Glutamatergic neuron (in vitro differentiated cells): ENCODE results near the gene GNG10. TPM values are rescaled to one million over a fixed set of nuclear protein-coding genes. Genes with fewer than 3 reads are reported as not detected.
"Not testable (repeated sequence)": the region's sequence is repeated elsewhere in the genome, so short reads cannot be mapped to it uniquely, and the experiment has no call there.

ENCODE experiments used
- DNase-seq: peaks from one replicate; pipeline ENCODE4 v3.0.0; 2022
- H3K27ac Mint-ChIP-seq: one replicate; pipeline ENCODE4 v1.8.0; 2020; ENCODE audit warnings: mild to moderate bottlenecking, mixed read lengths, inconsistent platforms; ENCODE audit not compliant: unreplicated experiment
- H3K27me3 Mint-ChIP-seq: one replicate; pipeline ENCODE4 v1.8.0; 2020; ENCODE audit warnings: mild to moderate bottlenecking, moderate library complexity, mixed read lengths, inconsistent platforms; ENCODE audit not compliant: unreplicated experiment
- H3K36me3 Mint-ChIP-seq: one replicate; pipeline ENCODE4 v1.8.0; 2020; ENCODE audit warnings: mild to moderate bottlenecking, mixed read lengths, inconsistent platforms; ENCODE audit not compliant: unreplicated experiment
- H3K4me1 Mint-ChIP-seq: one replicate; pipeline ENCODE4 v1.8.0; 2020; ENCODE audit warnings: mild to moderate bottlenecking, low read depth, mixed read lengths, inconsistent platforms; ENCODE audit not compliant: unreplicated experiment
- H3K4me3 Mint-ChIP-seq: one replicate; pipeline ENCODE4 v1.8.0; 2020; ENCODE audit warnings: mild to moderate bottlenecking, mixed read lengths, inconsistent platforms; ENCODE audit not compliant: unreplicated experiment
- H3K9me3 Mint-ChIP-seq: one replicate; pipeline ENCODE4 v1.8.0; 2020; ENCODE audit warnings: mild to moderate bottlenecking, moderate library complexity, mixed read lengths, inconsistent platforms; ENCODE audit not compliant: unreplicated experiment
- CTCF ChIP-seq: fragments of 200-600 bp; sonication (generic); IDR thresholded peaks from one replicate; pipeline ENCODE4 v1.5.0; 2021; ENCODE audit not compliant: partially characterized antibody, unreplicated experiment
- long read RNA-seq: library from polyadenylated mRNA; unstranded; transcript quantifications from one replicate; pipeline ENCODE4 v2.0.0, GENCODE V29; 2020; ENCODE audit not compliant: unreplicated experiment
- total RNA-seq: library from RNA; stranded (reverse); fragmentation: NEBNext Ultra II Directional; extraction: Animal tissue kit (Norgen Biotek cat#: 25700); gene quantifications from one replicate; pipeline ENCODE4 v1.2.1, GENCODE V29; 2021; ENCODE audit not compliant: unreplicated experiment

GNG10 gene
- 17.1 TPM for total RNA-seq
- long read RNA-seq, transcript GNG10-201 (3 exons, 1,491 nt), result major isoform, 27 of 28 reads
- long read RNA-seq, partial matches to known transcripts, result 1 of 28 reads
- long read RNA-seq, other reads (novel, unspliced or antisense), result 0 of 28 reads

GRCh38 chr9:111661150-111661801 lies at the start of gene GNG10:
Gene GNG10 (plus strand): TSS chr9:111661605. CDS start chr9:111661635, 30 bp downstream.
- peak; percentile 64 for DNase-seq
- Mint-ChIP-seq H3K4me3 (peak within 1 kb of the TSS; percentile 97), H3K4me1 (peaks cover 7% of the 10 kb centered on the region), H3K9me3 (peaks cover 17% of the 10 kb centered on the region), H3K27me3 (peaks cover 4% of the 10 kb centered on the region), H3K27ac (peak within 1 kb of the TSS; percentile 74), H3K36me3 (no peaks in the 10 kb centered on the region)
- no peak for TF ChIP-seq CTCF

- DNase-seq, result no peak
- Mint-ChIP-seq H3K4me1 (no peaks in the 10 kb centered on the region), H3K27ac (no peak overlapping the region), H3K9me3 (peaks cover 2% of the 10 kb centered on the region), H3K4me3 (no peak overlapping the region), H3K36me3 (no peaks in the 10 kb centered on the region), H3K27me3 (peaks cover 4% of the 10 kb centered on the region)
- TF ChIP-seq CTCF, result no peak
Observed at GRCh38 chr9:111613436-111614040, 47.9 kb upstream of the GNG10 start.

GRCh38 chr9:111615928-111616327 lies 45.5 kb upstream of the GNG10 start:
- Mint-ChIP-seq H3K27ac (peak overlapping the region; percentile 29), H3K9me3 (peaks cover 2% of the 10 kb centered on the region), H3K4me1 (no peaks in the 10 kb centered on the region), H3K27me3 (peaks cover 2% of the 10 kb centered on the region), H3K36me3 (no peaks in the 10 kb centered on the region), H3K4me3 (no peak overlapping the region)
- no peak for DNase-seq
- no peak for TF ChIP-seq CTCF

- not testable (repeated sequence) for DNase-seq, H3K27ac Mint-ChIP-seq, H3K27me3 Mint-ChIP-seq, H3K9me3 Mint-ChIP-seq, H3K4me1 Mint-ChIP-seq, H3K36me3 Mint-ChIP-seq, H3K4me3 Mint-ChIP-seq
Observed at GRCh38 chr9:111617349-111617748, 44.1 kb upstream of the GNG10 start.

- no peak overlapping the region for H3K27ac Mint-ChIP-seq
- H3K4me3 Mint-ChIP-seq, result no peak overlapping the region
- TF ChIP-seq CTCF, result peak; percentile 85
- H3K4me1 Mint-ChIP-seq, result no peaks in the 10 kb centered on the region
- H3K27me3 Mint-ChIP-seq, result peaks cover 2% of the 10 kb centered on the region
- no peaks in the 10 kb centered on the region for H3K9me3 Mint-ChIP-seq
- no peaks in the 10 kb centered on the region for H3K36me3 Mint-ChIP-seq
- DNase-seq, result peak; percentile 43
Observed at GRCh38 chr9:111621895-111622480, 39.4 kb upstream of the GNG10 start.
